Mammary epithelial cell (primary cell): ENCODE measurements around the gene PLAAT2.

ENCODE experiments used
- EZH2 ChIP-seq: IDR thresholded peaks from 2 replicates; pipeline ENCODE4 v1.6.1; 2012; ENCODE audit warnings: low read length, inconsistent platforms, borderline replicate concordance
- TF ChIP-seq, protein P1 (sequence below), 2 donors: IDR thresholded peaks in 1 of 2; conservative IDR thresholded peaks in 1 of 2; 2 replicates each; pipeline ENCODE4 v1.5.1; 2011 to 2012; ENCODE audit warnings: inconsistent platforms in 2 of 2, low read length in 2 of 2, mild to moderate bottlenecking in 2 of 2, control low read depth in 1 of 2, low read depth in 1 of 2; ENCODE audit not compliant: insufficient read depth in 1 of 2; ENCODE audit errors: extremely low read depth in 1 of 2

GRCh38 chr11:63558459-63559157 is 4.6 kb downstream of the PLAAT2 start:
- TF ChIP-seq, protein P1, sequence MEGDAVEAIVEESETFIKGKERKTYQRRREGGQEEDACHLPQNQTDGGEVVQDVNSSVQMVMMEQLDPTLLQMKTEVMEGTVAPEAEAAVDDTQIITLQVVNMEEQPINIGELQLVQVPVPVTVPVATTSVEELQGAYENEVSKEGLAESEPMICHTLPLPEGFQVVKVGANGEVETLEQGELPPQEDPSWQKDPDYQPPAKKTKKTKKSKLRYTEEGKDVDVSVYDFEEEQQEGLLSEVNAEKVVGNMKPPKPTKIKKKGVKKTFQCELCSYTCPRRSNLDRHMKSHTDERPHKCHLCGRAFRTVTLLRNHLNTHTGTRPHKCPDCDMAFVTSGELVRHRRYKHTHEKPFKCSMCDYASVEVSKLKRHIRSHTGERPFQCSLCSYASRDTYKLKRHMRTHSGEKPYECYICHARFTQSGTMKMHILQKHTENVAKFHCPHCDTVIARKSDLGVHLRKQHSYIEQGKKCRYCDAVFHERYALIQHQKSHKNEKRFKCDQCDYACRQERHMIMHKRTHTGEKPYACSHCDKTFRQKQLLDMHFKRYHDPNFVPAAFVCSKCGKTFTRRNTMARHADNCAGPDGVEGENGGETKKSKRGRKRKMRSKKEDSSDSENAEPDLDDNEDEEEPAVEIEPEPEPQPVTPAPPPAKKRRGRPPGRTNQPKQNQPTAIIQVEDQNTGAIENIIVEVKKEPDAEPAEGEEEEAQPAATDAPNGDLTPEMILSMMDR (conservative IDR thresholded peaks at IDR 0.05 in 1 of 2, IDR thresholded peaks at IDR 0.05 in 1 of 2; ENCODE audit: extremely low read depth in 1 of 2, insufficient read depth in 1 of 2, low read depth in 1 of 2, low read length in 2 of 2): no peak
- TF ChIP-seq EZH2: no peak
